HG03378 (cell line): ENCODE data around the gene LLPH.

Experiments
- ATAC-seq: cut with Tn5 transposase; IDR thresholded peaks from one replicate; pipeline ENCODE4 v1.9.1; 2021; ENCODE audit warnings: mild to moderate bottlenecking, moderate library complexity; ENCODE audit not compliant: unreplicated experiment

The LLPH gene

DNA sequence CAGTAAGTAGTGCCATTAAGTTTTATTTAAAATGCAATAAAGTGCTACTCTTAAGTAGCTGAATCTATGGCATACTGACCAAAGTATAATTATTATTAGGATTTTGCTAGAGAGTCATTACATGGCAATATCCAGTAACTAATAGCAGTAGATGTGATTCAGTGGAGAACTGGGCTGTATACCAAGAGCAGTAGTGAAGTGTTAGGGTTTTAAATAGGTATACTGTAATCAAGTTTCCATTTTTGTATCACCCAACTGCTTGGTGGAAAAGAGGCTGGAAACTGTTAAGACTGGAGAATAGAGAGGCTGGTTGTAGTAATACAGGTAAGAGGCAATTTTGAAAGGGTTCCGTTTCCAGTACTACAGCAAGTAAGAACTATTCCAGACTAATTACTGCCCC lies 13.3 kb upstream of the LLPH start:
- no peak for ATAC-seq

DNA sequence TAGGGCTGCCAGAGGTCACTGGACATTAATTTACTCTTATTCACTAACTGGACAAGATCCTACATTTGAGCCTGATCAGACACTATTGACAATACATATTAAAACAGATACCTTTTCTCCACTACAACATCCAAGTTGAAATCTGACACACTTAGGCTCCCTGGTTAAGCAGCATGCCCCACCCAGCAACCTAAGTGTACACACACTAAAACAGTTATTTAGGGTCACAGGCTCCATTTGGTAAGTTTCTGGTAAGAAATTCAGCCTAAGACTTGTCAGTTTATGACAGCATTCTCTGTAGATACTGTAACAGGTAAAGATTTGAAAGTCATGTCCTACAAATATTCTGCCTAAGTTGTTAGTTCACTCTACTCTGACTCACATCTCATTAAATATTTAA lies 12.3 kb upstream of the LLPH start:
- ATAC-seq, result no peak

- ATAC-seq, result no peak
These were observed 10.7 kb upstream of the LLPH start for GRCh38 chr12:66141299-66141698.

DNA sequence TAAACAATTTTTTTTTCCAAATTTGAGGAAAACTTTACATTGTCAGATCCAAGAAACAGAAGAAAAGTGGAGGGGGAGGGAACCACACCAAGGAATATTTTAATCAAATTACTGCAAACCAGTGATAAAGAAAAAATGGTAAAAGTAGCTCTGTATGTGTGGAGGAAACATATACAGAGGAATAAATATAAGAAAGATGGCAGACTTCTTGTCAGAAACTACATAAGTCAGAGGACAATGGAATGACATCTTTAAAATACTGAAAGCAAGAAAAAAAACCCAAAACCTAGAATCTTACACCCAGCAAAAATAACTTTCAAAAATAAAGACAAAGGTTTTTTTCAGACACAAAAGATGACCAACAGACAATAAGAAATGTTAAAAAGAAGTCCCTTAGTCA lies 10.2 kb upstream of the LLPH start:
- ATAC-seq, result no peak

DNA sequence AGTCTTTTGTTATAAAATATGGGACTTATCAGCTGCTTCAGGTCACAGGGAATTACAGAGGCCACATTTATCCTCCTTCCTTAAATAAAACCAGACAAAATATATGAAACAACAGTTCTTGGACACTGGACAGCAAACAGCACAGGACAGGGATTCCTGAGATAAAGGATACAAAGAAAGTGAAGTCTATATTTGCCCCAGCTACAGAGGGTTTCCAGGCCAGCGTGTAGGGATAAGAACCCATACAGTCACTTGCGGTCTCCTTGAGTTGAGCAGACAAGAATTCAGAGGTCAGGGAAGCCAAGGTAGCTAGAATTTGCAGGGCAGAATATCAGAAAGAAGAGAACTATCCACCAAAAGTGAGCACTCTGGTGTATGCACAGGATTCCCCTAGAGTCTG lies 8.8 kb upstream of the LLPH start:
- no peak for ATAC-seq

DNA sequence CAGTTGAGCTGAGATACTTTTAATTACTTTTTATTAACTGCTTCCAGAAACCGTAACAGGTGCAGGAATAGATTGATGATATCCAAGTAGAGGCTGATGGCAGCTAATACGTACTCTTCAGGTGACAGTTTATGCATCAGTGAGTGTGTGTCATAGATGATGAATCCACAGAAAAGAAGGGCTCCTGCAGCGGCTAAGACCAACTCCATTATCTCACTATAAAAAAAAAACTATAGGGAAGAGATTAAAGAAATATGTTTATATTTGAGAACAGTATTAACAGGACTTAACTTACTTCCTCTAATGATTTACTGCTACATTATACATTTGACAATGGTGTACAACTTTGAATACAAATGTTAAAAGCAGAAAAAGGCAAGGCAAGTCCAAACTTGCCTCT lies 7.4 kb upstream of the LLPH start:
- no peak for ATAC-seq

- no peak for ATAC-seq
These were observed 1.9 kb upstream of the LLPH start for GRCh38 chr12:66132408-66132807.

GRCh38 chr12:66131067-66131688 lies 628 bp upstream of the LLPH start:
- peak; percentile 12 for ATAC-seq

DNA sequence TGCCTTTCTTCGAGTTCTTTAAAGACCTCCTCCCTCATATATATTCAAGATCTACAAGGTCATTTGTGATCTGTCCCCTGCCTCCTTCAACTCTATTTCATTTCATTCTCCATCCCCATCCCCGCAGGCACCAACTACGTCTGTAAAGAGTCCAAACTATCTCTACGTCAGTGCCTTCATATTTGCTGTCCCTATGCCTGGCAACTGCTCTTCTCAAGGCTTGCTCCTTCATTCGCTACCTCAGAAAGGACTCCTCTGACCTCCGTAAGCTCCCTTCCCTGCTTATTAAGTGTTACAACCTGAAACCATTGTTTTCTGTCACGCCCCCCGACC lies 650 bp downstream of the LLPH start:
- ATAC-seq, result no peak

DNA sequence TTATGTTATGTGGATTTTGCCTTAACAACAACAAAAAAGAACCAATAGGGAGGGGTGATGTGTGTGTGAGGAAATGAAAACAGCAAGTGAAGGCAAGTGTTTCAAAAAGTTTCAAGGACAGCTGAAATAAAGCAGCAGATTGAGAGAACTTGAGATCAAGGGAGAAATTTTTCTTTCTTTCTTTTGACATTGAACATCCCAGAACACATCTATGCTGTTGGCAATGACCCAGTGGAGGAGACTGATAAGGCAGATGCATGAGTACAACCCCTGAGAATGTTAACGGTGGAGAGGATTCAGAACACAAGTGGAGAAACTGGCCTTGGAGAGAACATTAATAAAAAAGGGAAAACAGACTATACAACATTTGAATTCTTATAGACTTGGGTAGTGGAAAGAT lies 2.9 kb downstream of the LLPH start:
- ATAC-seq, result no peak

GRCh38 chr12:66120477-66120876 lies 10.1 kb downstream of the LLPH start:
- no peak for ATAC-seq

DNA sequence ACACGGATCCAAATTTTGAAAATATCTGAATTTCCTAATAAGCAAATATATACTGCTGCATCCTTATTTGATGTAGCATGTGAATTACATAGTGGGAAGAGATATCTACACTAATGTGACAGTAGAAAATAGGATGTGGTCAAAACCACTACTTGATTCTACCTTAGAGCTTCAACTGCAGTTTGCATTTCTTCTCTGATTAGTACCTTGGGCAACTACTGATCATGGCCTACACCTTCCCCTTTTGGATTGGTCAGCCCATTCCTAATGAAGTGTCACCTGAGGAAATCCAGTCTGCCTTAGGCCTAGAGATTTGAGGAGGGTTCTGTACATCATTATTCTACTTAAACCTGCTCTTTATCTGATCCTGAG lies 10.7 kb downstream of the LLPH start:
- ATAC-seq, result peak; percentile 69

DNA sequence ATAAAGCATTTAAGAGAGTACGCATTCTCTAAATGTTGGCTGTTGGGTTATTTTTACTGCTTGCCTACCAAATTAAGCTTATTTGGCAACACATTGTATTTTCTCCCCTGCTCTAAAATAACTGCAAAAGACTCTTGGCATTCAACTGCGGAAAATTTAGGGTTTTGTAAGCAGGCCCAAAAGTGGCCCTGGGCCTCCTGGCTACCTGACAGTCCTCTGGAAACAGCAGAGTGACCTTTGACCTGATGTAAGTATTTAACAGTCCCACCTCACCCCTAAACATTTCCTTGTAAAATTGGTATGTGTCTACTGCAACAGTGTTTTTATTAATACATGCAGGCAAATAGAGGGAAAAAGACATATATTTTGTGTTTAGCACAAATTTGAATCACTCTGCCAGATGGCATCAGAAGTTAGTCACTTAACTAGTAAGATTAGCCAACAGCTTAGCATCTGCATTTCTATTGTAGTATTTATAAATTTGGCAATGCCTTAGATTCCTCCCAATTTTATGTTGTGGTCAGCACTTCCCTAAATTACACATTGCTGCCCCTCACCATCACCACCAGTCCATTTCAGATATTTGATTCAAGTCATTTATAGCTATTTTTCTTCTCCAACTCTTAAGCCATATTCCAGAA lies 11.2 kb downstream of the LLPH start:
- ATAC-seq, result no peak

DNA sequence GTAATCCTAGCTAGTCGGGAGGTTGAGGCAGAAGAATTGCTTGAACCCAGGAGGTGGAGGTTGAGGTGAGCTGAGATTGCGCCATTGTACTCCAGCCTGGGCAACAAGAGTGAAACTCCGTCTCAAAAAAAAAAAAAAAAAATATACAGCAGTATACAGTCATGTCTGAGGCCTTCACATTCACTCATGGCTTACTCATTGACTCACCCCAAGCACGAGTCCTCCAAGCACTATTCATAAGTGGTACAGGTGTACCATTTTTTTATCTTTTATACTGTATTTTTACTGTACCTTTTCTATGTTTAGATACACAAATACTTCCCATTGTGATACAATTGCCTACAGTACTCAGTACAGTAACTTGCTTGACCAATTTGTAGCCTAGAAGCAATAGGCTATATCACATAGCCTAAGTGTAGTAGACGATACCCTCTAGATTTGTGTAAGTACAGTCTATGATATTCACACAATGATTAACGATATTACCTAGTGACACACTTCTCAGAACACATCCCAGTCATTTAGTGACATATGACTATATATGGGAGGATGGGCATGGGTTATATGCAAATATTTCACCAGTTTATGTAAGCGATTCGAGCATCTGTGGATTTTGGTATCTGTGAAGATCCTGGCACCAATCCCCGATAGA lies 12.2 kb downstream of the LLPH start:
- no peak for ATAC-seq

DNA sequence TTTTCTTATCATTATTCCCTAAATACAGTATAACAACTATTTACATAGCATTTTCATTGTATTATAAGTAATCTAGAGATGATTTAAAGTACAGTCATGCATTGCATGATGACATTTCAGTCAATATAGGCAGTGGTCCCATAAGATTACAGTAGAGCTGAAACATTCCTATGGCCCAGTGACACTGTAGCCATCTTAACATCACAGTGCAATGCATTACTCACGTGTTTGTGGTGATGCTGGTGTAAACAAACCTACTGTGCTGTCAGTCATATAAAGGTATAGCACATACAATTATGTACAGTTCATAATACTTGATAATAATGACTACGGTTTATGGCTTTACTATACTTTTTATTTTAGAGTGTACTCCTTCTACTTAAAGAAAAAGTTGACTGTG lies 13.3 kb downstream of the LLPH start:
- no peak for ATAC-seq

- no peak for ATAC-seq
These were observed 15.4 kb downstream of the LLPH start for GRCh38 chr12:66115071-66115600.

DNA sequence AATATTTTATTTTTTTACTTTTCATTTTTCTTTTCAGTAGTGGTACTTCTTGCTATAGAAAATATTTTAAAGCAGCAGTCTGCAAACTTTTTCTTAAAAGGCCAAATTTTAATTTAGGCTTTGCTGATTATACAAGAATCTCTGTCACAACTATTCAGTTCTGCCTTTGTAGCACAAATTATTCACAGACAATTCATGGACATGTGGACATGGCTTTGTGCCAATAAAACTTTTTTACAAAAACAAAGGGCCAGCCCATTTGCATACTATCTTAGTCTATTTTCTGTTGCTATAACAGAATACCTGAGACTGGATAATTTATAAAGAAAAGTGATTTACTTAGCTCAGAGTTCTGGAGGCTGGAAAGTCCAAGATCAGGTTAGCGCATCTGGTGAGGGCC lies 17.1 kb downstream of the LLPH start:
- ATAC-seq, result no peak

- ATAC-seq, result no peak
These were observed 18.9 kb downstream of the LLPH start for GRCh38 chr12:66111605-66112004.

DNA sequence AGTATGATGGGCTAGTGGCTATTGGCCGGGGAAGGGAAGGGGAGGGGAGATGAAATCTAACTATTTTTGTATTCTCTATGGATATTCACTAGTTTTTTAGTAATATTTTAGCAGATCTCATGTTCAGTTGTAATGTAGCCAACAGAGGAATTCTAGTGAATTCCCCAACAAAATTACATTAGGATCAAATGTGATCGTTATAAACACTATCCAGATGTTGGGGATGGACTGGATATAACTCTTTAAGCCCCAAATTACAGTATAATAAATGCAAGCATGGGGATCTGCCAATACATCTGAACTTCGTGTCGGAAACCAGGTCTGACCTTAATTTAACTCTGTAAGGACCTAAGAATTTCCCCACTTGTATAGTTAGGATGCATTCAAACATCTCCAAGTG lies 21.5 kb downstream of the LLPH start:
- no peak for ATAC-seq

DNA sequence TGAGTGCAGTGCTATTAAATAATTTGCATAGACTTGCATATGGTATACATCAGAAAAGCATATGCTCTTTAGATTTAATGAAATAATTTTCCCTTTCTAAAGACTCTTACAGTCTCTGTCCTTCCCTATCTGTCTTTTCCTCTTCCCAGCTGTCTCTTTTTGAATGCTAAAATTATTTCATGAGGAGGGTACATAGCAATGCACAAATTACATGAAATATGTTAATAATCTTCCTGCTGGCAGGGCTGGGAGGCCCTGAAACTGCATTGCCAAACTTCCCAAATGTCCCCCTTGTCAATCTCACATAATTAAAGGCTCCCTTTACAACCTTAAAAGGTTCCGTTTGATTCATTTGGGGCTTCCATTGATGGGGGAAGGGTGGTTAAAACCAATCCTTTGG lies 22.2 kb downstream of the LLPH start:
- ATAC-seq, result no peak

- ATAC-seq, result peak; percentile 97
These were observed 23.1 kb downstream of the LLPH start for GRCh38 chr12:66107451-66107915.
